Osteoblast (primary cell): ENCODE measurements around the gene UGP2. TPM values are rescaled to one million over a fixed set of nuclear protein-coding genes. Genes with fewer than 3 reads are reported as not detected.
"Not testable (repeated sequence)": the region's sequence is repeated elsewhere in the genome, so short reads cannot be mapped to it uniquely, and the experiment has no call there.

Experiments used
- DNase-seq: peaks from one replicate; pipeline ENCODE4 v3.0.0; 2011; ENCODE audit warnings: low spot score, mixed read lengths; ENCODE audit not compliant: insufficient read length; ENCODE audit errors: missing footprints
- H2AFZ ChIP-seq: 2 replicates; pipeline ENCODE4 v1.6.0; 2011; ENCODE audit warnings: mild to moderate bottlenecking, low read length
- H3K27ac ChIP-seq: 2 replicates; pipeline ENCODE4 v1.5.1; 2011; ENCODE audit warnings: mild to moderate bottlenecking, low read depth, low read length, moderate library complexity
- H3K27me3 ChIP-seq: 2 replicates; pipeline ENCODE4 v1.6.0; 2012; ENCODE audit warnings: mild to moderate bottlenecking, control low read depth, inconsistent platforms, low read length, moderate library complexity; ENCODE audit not compliant: insufficient read depth
- H3K36me3 ChIP-seq: 2 replicates; pipeline ENCODE4 v1.5.1; 2011; ENCODE audit warnings: mild to moderate bottlenecking, low read length, control low read depth, moderate library complexity; ENCODE audit not compliant: insufficient read depth
- H3K4me1 ChIP-seq: 2 replicates; pipeline ENCODE4 v1.5.1; 2011; ENCODE audit warnings: mild to moderate bottlenecking, low read length, control low read depth, moderate library complexity; ENCODE audit not compliant: insufficient read depth
- H3K4me2 ChIP-seq: 2 replicates; pipeline ENCODE4 v1.6.0; 2011; ENCODE audit warnings: mild to moderate bottlenecking, low read length; ENCODE audit not compliant: insufficient read depth
- H3K4me3 ChIP-seq: fragments of 200-600 bp; sonication (generic); 3 replicates; pipeline ENCODE4 v1.5.1; 2012; ENCODE audit warnings: mild to moderate bottlenecking, low read length, inconsistent platforms; ENCODE audit not compliant: insufficient read depth
- H3K79me2 ChIP-seq: 2 replicates; pipeline ENCODE4 v1.6.0; 2012; ENCODE audit warnings: mild to moderate bottlenecking, low read length, control low read depth, inconsistent platforms; ENCODE audit not compliant: insufficient read depth
- H3K9me3 ChIP-seq: 2 replicates; pipeline ENCODE4 v1.5.1; 2011; ENCODE audit warnings: low read depth, low read length, control low read depth
- H4K20me1 ChIP-seq: 2 replicates; pipeline ENCODE4 v1.6.0; 2012; ENCODE audit warnings: mild to moderate bottlenecking, low read length, control low read depth; ENCODE audit not compliant: insufficient read depth
- CTCF ChIP-seq: IDR thresholded peaks from 2 replicates; pipeline ENCODE4 v1.5.1; 2011; ENCODE audit warnings: mild to moderate bottlenecking, low read depth, low read length, moderate library complexity; ENCODE audit errors: extremely low read depth
- total RNA-seq: library from RNA; depleted of rRNA; stranded (reverse); fragments of >200 nt; gene quantifications from 2 replicates; pipeline ENCODE4 v1.2.3, GENCODE V29; 2012

Gene UGP2
- total RNA-seq, 1 donor, result 123 TPM

DNA sequence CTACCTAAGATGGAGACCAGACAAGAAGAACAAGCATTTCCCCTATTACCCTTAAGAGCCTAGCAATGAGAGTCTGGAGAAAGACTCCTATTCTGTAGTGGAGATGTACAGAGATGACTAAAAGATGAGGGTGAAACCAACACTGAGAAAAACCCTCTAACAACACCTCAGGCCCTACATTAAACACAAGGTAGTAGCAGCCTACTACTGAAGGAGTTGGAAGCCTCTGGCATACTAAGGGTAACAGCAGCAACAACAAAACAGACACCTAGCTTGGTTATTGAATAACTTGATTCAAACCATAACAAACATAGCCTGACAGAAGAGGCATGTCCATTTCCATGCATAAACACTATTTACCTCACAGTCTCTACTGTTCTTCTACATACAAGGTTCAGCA is 60.5 kb downstream of the UGP2 start:
- Histone ChIP-seq H4K20me1 (no peaks in the 10 kb centered on the region), H2AFZ (no peak overlapping the region), H3K4me1 (no peaks in the 10 kb centered on the region), H3K27ac (no peak overlapping the region), H3K27me3 (no peaks in the 10 kb centered on the region), H3K79me2 (peaks cover 3% of the 10 kb centered on the region), H3K9me3 (peaks cover 4% of the 10 kb centered on the region), H3K4me2 (no peak overlapping the region), H3K36me3 (peaks cover 25% of the 10 kb centered on the region), H3K4me3 (no peak overlapping the region)
- no peak for DNase-seq
- no peak for TF ChIP-seq CTCF

DNA sequence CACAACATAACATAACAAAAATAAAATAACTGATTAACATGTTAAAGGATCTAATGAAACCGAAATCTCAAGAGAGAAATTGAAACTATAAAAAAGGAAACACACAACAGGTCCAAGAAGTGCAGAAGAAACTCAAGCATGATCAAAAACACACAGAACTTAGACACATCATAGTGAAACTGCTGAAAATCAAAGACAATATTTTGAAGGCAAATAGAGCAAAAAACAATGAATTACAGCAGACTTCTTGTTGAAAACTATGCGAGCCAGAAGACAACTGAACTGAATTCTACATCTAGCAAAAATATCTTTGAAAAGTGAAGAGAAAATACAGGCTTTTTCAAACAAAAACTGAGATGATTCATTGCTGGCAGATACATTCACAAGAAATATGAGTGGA is 61.3 kb downstream of the UGP2 start:
- Histone ChIP-seq H4K20me1 (no peaks in the 10 kb centered on the region), H3K36me3 (peaks cover 19% of the 10 kb centered on the region)
- peak; percentile 22 for DNase-seq

GRCh38 chr2:63914311-63914710 is 72.6 kb downstream of the UGP2 start:
- Histone ChIP-seq H3K9me3 (no peaks in the 10 kb centered on the region), H3K4me1 (no peaks in the 10 kb centered on the region), H3K4me3 (no peak overlapping the region), H3K27ac (no peak overlapping the region), H3K4me2 (no peak overlapping the region), H4K20me1 (no peaks in the 10 kb centered on the region), H2AFZ (no peak overlapping the region), H3K27me3 (no peaks in the 10 kb centered on the region), H3K36me3 (peaks cover 31% of the 10 kb centered on the region), H3K79me2 (no peaks in the 10 kb centered on the region)
- no peak for DNase-seq
- no peak for TF ChIP-seq CTCF

More for the DNA sequence above, 61.3 kb downstream of the UGP2 start:
- Histone ChIP-seq H2AFZ (no peak overlapping the region), H3K4me3 (no peak overlapping the region), H3K4me2 (no peak overlapping the region), H3K79me2 (peaks cover 3% of the 10 kb centered on the region), H3K27ac (no peak overlapping the region), H3K27me3 (no peaks in the 10 kb centered on the region), H3K9me3 (peaks cover 4% of the 10 kb centered on the region), H3K4me1 (no peaks in the 10 kb centered on the region)
- no peak for TF ChIP-seq CTCF

DNA sequence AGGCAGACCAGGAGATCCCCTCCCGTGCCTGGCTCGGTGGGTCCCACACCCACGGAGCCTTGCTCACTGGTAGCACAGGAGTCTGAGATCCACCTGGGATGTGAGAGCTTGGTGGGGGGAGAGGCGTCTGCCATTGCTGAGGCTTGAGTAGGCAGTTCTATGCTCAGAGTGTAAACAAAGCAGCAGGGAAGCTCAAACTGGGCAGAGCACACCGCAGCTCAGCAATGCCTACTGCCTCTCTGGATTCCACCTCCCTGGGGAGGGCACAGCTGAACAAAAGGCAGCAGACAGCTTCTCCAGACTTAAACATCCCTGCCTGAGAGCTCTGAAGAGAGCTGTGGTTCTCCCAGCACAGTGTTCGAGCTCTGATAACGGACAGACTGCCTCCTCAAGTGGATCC is 85.1 kb downstream of the UGP2 start:
- no peak for TF ChIP-seq CTCF
- peaks cover 3% of the 10 kb centered on the region for H4K20me1 ChIP-seq

GRCh38 chr2:63932104-63932503 is 90.4 kb downstream of the UGP2 start:
- H3K36me3 ChIP-seq, result peaks cover 12% of the 10 kb centered on the region
- H3K27ac ChIP-seq, H2AFZ ChIP-seq, H3K79me2 ChIP-seq, H4K20me1 ChIP-seq, H3K4me3 ChIP-seq, H3K4me2 ChIP-seq, H3K4me1 ChIP-seq, H3K27me3 ChIP-seq, H3K9me3 ChIP-seq, DNase-seq: not testable (repeated sequence)

More for the DNA sequence above, 85.1 kb downstream of the UGP2 start:
- Histone ChIP-seq H3K9me3 (no peaks in the 10 kb centered on the region), H3K27ac (no peak overlapping the region), H3K27me3 (no peaks in the 10 kb centered on the region), H3K4me1 (no peaks in the 10 kb centered on the region), H3K4me3 (no peak overlapping the region), H3K79me2 (peaks cover 4% of the 10 kb centered on the region), H3K4me2 (no peak overlapping the region), H3K36me3 (no peaks in the 10 kb centered on the region), H2AFZ (no peak overlapping the region)
- DNase-seq, result no peak
